Lung (tissue), 12 donors: ENCODE measurements around the gene PROM1. TPM values are rescaled to one million over a fixed set of nuclear protein-coding genes. Genes with fewer than 3 reads are reported as not detected.

Experiments used
- ATAC-seq: fragments of 200-7000 bp; cut with Tn5 transposase; one replicate; pipeline ENCODE4 v1.9.1; 2020; ENCODE audit warnings: moderate number of reproducible peaks; ENCODE audit not compliant: insufficient read depth, low FRiP score
- DNase-seq, 3 donors: peaks; one replicate each; pipeline ENCODE4 v3.0.0-alpha.2; 2013 to 2017
- H3K27ac ChIP-seq, 2 donors: one replicate each; pipeline ENCODE4 v1.5.1; 2013; ENCODE audit warnings: mild to moderate bottlenecking in 2 of 2, moderate library complexity in 2 of 2, control low read depth in 1 of 2, inconsistent platforms in 1 of 2, low read depth in 1 of 2, low read length in 1 of 2
- H3K27me3 ChIP-seq, 3 donors: one replicate each; pipeline ENCODE4 v1.5.1; 2013; ENCODE audit warnings: low read length in 2 of 3; ENCODE audit not compliant: control insufficient read depth in 3 of 3, insufficient read depth in 3 of 3
- H3K36me3 ChIP-seq, 4 donors: one replicate each; pipeline ENCODE4 v1.5.1; 2013; ENCODE audit warnings: low read length in 4 of 4, mild to moderate bottlenecking in 1 of 4, moderate library complexity in 1 of 4; ENCODE audit not compliant: control insufficient read depth in 4 of 4, insufficient read depth in 4 of 4
- H3K4me1 ChIP-seq, 5 donors: one replicate each; pipeline ENCODE4 v1.5.1; 2013; ENCODE audit warnings: low read length in 5 of 5, mild to moderate bottlenecking in 2 of 5, moderate library complexity in 1 of 5; ENCODE audit not compliant: control insufficient read depth in 5 of 5, insufficient read depth in 5 of 5
- H3K4me3 ChIP-seq: one replicate; pipeline ENCODE4 v1.5.1; 2013; ENCODE audit warnings: mild to moderate bottlenecking, control low read depth, moderate library complexity
- H3K9ac ChIP-seq, 2 donors: one replicate each; pipeline ENCODE4 v1.5.1; 2013; ENCODE audit warnings: low read length in 2 of 2, control low read depth in 1 of 2; ENCODE audit not compliant: insufficient read depth in 1 of 2
- H3K9me3 ChIP-seq, 4 donors: one replicate each; pipeline ENCODE4 v1.5.1; 2013; ENCODE audit warnings: low read length in 3 of 4, mild to moderate bottlenecking in 1 of 4, moderate library complexity in 1 of 4; ENCODE audit not compliant: control insufficient read depth in 4 of 4, insufficient read depth in 3 of 4
- CTCF ChIP-seq: IDR thresholded peaks from 2 replicates; pipeline ENCODE4 v1.5.1; 2012; ENCODE audit warnings: mild to moderate bottlenecking; ENCODE audit errors: control extremely low read depth, extremely low read depth
- WGBS, 2 donors: extraction: QIAGEN DNeasy Blood & Tissue Kit; methylation state at CpG; one replicate each; pipeline ENCODE4 v1.1.7; 2013; 5-methylcytosine and 5-hydroxymethylcytosine counted together
- polyA plus RNA-seq, 2 donors: library from polyadenylated mRNA; stranded (reverse); fragments of 200-250 nt; gene quantifications; one replicate each; pipeline ENCODE4 v1.2.1, GENCODE V29; 2013
- total RNA-seq, 2 donors: library from RNA; depleted of rRNA in 1 of 2; stranded (reverse); fragments of >200 nt in 1 of 2; gene quantifications; one replicate each; pipeline ENCODE4 v1.2.1, GENCODE V29; 2014 to 2021
- donor health status: control.
- donor health status: control.
- donor health status: Bipolar disorder and iron deficiency.
- donor health status: healthy.
- donor health status: DM: yes; HTN: yes; CAD: no.

Gene PROM1
- total and polyA plus RNA-seq, 4 donors = 6.7 to 49.5 (median 27.6) TPM

GRCh38 chr4:15963576-15963975 lies 120.2 kb downstream of the PROM1 start:
- Histone ChIP-seq H3K4me3 (no peak overlapping the region), H3K36me3 (no peaks in the 10 kb centered on the region), H3K9ac (no peak overlapping the region), H3K27me3 (no peaks in the 10 kb centered on the region), H3K4me1 (no peaks in the 10 kb centered on the region), H3K27ac (no peak overlapping the region), H3K9me3 (peaks cover 0 to 3% (median 2%) of the 10 kb centered on the region in 4 donors)
- TF ChIP-seq CTCF = no peak
- ATAC-seq = no peak
- no peak for DNase-seq
- 21 to 41% methylated on average over 4 of the region's 4 CpGs for WGBS, 2 donors

- H3K27ac ChIP-seq = no peak within 1 kb of the TSS
- H3K9ac ChIP-seq = no peak within 1 kb of the TSS
- H3K9me3 ChIP-seq = peaks cover 0 to 3% (median 2%) of the 10 kb centered on the region in 4 donors
- H3K27me3 ChIP-seq = no peaks in the 10 kb centered on the region
- no peak for TF ChIP-seq CTCF
- 41 to 46% methylated on average over 9 of the region's 9 CpGs for WGBS, 2 donors
- ATAC-seq = peak; percentile 51
- no peak within 1 kb of the TSS for H3K4me3 ChIP-seq
- H3K36me3 ChIP-seq = no peaks in the 10 kb centered on the region
- H3K4me1 ChIP-seq = no peaks in the 10 kb centered on the region
- peak; percentile 44 to 50 (median 49) for DNase-seq
Observed at GRCh38 chr4:15963001-15963451, 120.8 kb downstream of the PROM1 start, which contains the start of gene FGFBP2. TSS of gene FGFBP2 (minus strand) at chr4:15963175. CDS start at chr4:15963129, 46 bp downstream.

GRCh38 chr4:15961781-15962510 lies 121.9 kb downstream of the PROM1 start:
- DNase-seq = no peak
- H3K9me3 ChIP-seq = peaks cover 0 to 3% (median 2%) of the 10 kb centered on the region in 4 donors
- H3K4me3 ChIP-seq = no peak overlapping the region
- no peak overlapping the region for H3K27ac ChIP-seq
- ATAC-seq = no peak
- no peak overlapping the region for H3K9ac ChIP-seq
- H3K4me1 ChIP-seq = no peaks in the 10 kb centered on the region
- H3K36me3 ChIP-seq = no peaks in the 10 kb centered on the region
- 67 to 78% methylated on average over 16 of the region's 16 CpGs for WGBS, 2 donors
- H3K27me3 ChIP-seq = no peaks in the 10 kb centered on the region
- no peak for TF ChIP-seq CTCF
